IPS-18c (cell line): ENCODE data around the gene ACTN4.

Experiments used
- H3K4me3 ChIP-seq: 2 replicates; pipeline ENCODE4 v1.7.0; 2013; ENCODE audit warnings: low read depth, mild to moderate bottlenecking, low read length, moderate library complexity; ENCODE audit not compliant: insufficient read depth
- H3K9me3 ChIP-seq: one replicate; pipeline ENCODE4 v1.6.1; 2013; ENCODE audit warnings: mild to moderate bottlenecking, low read length, moderate library complexity; ENCODE audit not compliant: control insufficient read depth, insufficient read depth

The ACTN4 gene

GRCh38 chr19:38632476-38633213 is 14.8 kb upstream of the ACTN4 start:
- no peak overlapping the region for H3K4me3 ChIP-seq
- peaks cover 2% of the 10 kb centered on the region for H3K9me3 ChIP-seq

DNA sequence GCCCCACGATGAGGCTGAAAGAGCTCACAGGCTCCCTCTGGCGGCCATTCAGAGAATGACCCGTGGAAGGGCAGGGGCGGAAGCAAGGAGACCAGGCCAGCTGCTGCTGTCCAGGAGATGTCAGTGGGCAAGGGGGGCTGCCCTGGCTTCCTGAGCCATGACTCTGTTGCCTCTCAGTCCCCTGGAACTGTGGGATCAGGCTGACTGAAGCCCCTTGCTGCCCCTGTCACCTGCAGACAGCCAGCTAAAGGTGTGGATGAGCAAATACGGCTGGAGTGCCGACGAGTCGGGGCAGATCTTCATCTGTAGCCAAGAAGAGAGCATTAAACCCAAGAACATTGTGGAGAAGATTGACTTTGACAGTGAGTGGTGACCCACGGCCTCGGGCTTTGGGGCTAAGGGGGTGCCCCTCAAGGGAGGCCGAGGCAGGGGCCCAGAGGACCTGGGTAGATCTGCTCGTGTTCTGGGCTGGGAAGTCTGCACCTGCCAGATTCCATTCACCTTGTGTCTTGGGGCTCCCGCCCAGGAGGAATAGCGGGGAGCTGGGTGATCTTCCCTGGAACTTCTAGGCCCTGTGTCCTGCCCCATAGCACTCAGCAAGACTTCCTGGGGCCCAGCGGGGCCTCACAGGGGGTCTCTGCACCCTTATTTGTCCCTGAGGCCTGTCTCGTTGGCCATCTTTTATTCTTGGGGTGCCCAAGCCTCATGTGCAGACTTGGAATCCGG is 12.5 kb upstream of the ACTN4 start:
- Histone ChIP-seq H3K9me3 (peaks cover 2% of the 10 kb centered on the region), H3K4me3 (no peak overlapping the region)

- Histone ChIP-seq H3K9me3 (no peaks in the 10 kb centered on the region), H3K4me3 (no peak overlapping the region)
These were observed 11.7 kb upstream of the ACTN4 start for GRCh38 chr19:38635483-38636399.

- Histone ChIP-seq H3K9me3 (no peaks in the 10 kb centered on the region), H3K4me3 (no peak overlapping the region)
These were observed 9.0 kb upstream of the ACTN4 start for GRCh38 chr19:38638461-38638860.

DNA sequence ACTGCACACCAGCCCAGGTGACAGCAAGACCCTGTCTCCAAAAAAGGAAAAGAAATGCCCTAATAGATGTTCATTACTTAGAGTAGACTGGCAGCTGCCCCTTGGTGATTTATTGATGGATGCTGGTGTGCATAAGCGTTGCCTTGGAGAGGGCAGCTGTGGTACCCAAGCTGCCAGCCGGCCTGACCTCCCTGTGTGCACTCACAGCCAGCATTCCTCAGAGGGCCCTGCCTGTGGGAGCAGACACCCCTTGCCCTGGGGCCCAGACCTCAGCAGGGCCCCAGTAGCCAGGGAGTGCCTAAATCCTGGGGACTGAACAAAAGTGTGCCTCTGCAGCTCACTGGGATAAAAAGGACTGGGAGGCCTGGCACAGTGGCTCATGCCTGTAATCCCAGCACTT is 7.8 kb upstream of the ACTN4 start:
- Histone ChIP-seq H3K4me3 (no peak overlapping the region), H3K9me3 (no peaks in the 10 kb centered on the region)

DNA sequence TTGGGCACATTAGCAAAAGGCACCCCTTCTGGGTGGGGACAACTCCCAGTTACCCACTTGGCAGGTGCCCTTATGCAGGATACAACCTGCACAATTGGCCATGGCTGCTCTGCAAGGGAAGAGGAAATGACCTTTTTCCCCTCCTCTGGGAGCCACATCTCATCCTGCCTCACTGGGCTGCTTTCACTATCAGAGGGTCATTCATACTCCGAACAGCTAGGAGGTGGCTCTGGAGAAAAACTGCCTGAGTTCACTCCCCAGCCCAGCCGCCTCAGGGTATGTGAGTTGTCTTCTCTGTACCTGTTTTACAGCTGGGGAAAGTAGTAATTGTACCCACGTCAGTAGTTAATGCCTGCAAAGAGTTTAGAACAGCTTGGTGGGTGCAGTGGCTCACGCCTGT is 7.1 kb upstream of the ACTN4 start:
- Histone ChIP-seq H3K9me3 (no peaks in the 10 kb centered on the region), H3K4me3 (no peak overlapping the region)

GRCh38 chr19:38642176-38642575 is 5.3 kb upstream of the ACTN4 start:
- Histone ChIP-seq H3K4me3 (no peak overlapping the region), H3K9me3 (no peaks in the 10 kb centered on the region)

DNA sequence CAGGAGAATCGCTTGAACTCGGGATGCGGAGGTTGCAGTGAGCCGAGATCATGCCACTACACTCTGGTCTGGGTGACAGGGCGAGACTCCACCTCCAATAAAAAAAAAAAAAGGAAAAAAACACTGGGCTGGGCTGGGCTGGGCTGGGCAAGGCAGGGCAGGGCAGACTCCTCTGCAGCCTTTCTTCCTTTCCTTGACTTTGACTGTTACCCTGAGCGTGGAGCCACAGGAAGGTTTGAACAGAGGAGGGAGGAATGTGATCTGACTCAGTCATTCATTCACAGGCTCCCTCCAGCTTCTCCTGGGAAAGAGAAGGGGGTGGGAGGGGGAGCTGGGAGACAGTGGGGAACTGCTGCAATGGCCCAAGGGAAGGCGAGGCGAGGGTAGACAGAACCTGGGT is 2.7 kb upstream of the ACTN4 start:
- Histone ChIP-seq H3K9me3 (no peaks in the 10 kb centered on the region), H3K4me3 (no peak overlapping the region)

- H3K4me3 ChIP-seq: peak overlapping the region; percentile 95
- H3K9me3 ChIP-seq: no peaks in the 10 kb centered on the region
These were observed 718 bp downstream of the ACTN4 start for GRCh38 chr19:38647966-38648768.

GRCh38 chr19:38648769-38649304 is 1.4 kb downstream of the ACTN4 start:
- Histone ChIP-seq H3K9me3 (no peaks in the 10 kb centered on the region), H3K4me3 (peak overlapping the region; percentile 95)

DNA sequence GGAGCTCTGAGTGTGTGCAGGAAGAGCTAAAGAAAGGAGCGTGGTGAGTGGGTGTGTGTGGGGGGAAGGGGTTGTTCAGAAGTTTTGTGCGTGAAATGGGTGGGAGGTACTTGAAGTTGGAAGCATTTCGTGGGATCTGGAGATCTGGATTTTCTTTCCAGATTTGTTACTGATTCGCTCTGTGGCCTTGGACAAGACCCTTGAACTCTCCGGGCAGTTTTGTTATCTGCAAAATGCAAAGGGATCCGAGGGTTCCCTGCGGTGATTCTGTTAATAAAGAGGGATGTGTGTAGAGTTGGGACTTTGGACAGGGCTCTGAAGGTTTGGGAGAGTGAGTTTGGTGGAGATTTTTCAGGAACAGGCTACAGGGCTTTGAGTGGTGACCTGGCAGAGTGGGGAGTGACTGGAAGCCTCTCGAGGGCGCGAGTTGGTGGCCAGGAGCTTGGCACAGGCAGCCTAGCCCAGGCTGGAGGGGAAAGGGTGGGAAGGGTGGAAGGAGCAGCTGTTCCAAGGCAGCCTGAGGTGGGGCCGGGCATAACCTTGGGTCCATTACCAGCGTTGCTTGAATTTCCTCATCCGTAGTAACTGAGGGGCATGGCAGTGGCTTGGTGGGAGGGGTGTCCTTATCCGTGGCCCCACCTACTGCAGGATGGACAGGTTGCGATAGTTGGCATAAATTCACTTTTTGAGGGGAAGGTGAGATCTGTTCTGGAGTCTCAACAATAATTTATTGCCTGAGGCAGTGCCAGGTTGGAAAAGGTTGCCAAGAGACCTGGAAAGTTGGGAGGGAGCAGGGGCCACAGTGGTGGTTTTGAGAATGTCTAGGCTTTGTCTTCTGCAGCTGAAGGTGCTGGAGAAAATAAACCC is 2.1 kb downstream of the ACTN4 start:
- Histone ChIP-seq H3K9me3 (no peaks in the 10 kb centered on the region), H3K4me3 (peak overlapping the region; percentile 95)

DNA sequence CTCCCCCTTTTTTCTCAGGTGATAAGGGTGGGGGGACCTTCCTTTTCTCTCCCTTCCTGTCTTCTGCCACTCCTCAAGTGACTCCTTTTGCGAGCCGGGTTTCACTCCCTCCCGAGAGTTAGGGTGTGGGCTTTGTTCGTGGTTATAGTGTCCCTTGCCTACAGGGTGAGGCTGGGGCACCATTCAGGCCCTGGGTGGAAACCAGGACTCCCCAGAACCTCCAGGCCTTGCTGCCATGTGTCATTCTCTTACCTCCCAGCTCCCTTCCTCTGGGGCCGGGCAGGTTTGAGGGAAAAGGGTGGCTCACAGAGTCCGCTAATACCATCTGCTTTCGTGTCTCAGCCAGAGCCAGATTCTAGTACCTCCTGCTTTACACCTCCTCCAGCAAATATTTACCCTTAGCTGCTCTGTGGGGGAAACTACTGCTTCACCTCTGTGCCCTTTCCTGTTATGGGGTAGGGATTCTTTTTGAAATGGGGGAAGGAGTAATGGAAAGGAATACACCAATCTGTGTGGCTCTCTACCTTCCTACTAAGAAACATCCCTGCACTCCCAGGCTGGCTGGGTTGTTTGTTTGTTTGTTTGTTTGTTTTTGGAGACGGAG is 2.8 kb downstream of the ACTN4 start:
- H3K4me3 ChIP-seq: peak overlapping the region; percentile 95
- no peaks in the 10 kb centered on the region for H3K9me3 ChIP-seq

- no peaks in the 10 kb centered on the region for H3K9me3 ChIP-seq
- H3K4me3 ChIP-seq: 0 out of 2 replicates have a peak overlapping the region, but pooled peaks have one; percentile 15
These were observed 3.6 kb downstream of the ACTN4 start for GRCh38 chr19:38650911-38651584.

DNA sequence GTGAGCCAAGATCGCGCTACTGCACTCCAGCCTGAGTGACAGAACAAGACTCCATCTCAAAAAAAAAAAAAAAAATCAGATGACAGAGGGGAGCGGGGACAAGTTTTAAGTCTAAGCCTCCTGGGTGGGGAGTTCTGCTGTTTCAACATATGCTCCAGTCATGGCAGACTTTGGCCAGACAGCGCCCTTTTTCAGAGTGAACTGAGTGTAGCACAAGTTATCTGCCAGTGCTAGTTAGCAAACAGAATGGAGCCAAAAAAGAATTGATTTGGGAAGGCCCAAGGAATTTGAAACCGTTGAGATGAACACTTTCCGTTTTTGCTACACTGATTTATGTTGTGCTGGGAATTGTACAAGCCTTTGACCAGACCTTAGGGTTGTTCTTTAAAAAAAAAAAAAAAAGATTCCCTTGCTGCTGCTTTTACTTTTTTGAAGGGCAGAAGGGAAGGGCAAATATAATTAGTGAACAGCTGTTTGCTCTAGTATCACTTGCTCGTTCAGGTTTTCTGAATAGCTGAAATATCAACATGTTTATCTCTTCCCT is 5.7 kb downstream of the ACTN4 start:
- Histone ChIP-seq H3K4me3 (no peak overlapping the region), H3K9me3 (no peaks in the 10 kb centered on the region)

- Histone ChIP-seq H3K9me3 (no peaks in the 10 kb centered on the region), H3K4me3 (no peak overlapping the region)
These were observed 7.2 kb downstream of the ACTN4 start for GRCh38 chr19:38654628-38655055.
